Measurements from ENCODE around the gene GLI3. TPM values are rescaled to one million over a fixed set of nuclear protein-coding genes. Genes with fewer than 3 reads are reported as not detected.

Gene GLI3
- total RNA-seq, 1 donor from 2014 or later, result 4.1 TPM

DNA sequence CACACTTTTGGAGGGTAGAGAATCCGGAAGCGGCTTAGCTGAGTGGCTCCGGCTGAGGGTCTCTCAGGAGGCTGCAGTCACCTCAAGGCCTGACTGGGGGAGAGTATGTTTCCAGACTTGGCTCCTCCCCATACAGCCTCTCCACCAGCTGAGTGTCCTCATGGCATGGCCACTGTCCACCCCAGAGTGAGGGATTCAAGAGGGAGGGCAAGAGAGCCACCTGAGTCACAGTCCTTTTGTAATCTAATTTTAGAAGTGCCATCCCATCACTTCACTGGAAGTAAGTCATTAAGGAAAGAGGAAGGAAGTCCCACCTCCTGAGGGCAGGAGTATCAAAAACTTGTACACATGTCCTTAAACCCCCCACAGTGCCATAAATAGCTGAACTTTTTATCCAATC is 134.0 kb downstream of the GLI3 start:
- no peak for DNase-seq

DNA sequence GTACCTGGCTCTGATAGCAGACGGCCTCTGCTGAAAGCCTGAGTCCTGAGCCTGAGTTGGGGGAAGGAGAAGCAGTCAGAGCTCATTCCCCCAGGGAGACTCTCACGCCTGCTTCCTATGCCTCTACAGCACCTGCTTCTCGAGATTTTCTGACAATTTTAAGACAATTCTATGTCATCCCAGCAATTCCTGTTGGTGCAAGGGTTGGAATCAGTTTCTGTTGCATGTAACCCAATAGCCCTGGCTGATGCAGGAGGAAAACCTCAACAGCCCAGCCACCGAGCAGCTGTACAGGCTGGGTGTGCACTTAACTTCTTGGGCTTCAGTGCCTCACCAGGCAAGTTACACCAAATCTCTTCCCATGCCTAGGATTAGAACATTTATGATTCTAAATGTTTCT is 134.7 kb downstream of the GLI3 start:
- DNase-seq, result no peak

DNA sequence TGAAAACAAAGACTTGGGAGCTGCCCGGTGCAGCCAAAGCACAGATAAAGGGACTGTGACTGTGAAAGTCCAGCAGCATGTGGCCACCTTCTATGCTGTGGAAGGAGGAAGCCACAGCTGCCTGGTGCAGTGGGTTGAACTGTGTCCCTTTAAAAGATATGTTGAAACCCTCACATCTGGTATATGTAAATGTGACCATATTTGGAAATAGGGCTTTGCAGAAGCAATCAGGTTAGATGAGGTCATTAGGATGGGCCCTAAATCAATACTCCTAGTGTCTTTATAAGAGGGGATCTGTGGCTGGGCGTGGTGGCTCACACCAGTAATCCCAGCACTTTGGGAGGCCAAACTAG is 136.9 kb downstream of the GLI3 start:
- DNase-seq, result no peak

DNA sequence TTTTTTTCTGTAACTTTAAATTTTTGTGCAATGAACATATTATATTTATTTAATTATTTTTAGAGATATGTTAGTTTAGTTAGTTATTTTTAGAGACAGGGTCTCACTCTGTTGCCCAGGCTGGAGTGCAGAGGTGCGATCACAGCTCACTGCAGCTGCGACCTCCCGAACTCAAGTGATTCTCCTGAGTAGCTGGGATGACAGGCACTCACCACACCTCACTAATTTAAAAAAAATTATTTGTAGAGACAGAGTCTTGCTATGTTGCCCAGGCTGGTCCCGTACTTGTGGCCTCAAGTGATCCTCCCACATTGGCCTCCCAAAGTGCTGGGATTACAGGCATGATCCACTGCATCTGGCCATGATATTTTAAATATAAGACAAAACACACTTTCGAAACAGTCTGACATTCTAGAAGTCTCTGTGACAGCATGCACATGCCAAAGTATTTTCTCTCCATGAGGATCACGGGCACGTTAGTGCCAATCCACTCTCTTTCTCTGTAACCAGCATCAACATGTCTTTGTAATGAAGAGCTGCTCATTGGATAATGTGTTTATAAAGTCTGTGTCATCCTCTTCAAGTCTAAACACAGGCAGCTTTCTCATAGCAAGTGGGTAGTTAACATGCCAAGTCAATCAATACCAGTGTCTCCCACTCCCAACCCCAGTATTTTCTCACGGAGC is 137.4 kb downstream of the GLI3 start:
- DNase-seq, result no peak

DNA sequence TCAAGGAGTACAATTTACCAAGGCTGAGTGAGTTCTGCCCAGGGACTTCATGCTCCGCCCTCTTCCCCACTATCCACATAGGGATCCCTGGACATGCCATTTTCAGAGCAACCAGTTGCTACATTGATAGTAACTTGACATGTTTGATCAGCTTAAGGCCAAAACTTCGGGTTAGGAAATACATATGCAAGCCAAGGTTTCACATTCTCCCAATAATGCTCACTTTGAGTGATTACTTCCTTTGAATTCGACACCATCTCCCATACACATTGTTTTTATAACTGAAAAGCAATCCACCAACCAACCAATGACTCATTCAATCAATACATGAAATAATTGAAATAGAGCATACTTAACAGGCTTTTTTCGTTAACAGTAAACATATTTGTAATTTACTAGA is 137.9 kb downstream of the GLI3 start:
- DNase-seq, result no peak

DNA sequence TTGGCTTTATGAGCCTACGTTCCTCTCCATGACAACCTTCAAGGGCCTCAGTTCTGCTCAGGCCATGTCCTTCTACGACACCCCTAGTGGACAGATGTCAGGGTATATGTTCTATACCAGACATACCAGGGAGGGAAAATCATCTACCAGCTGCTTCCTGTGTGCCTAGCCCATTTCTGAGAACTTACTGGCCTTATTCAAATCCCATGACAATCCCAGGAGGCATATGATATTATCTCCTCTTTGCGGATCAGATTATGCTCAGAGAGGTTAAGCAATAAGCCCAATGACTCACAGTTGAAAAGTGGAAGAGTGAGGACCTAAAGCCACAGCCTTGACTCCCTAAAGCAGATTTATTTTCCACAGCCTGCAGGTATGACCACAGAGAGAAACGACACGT is 139.3 kb downstream of the GLI3 start:
- no peak for DNase-seq

DNA sequence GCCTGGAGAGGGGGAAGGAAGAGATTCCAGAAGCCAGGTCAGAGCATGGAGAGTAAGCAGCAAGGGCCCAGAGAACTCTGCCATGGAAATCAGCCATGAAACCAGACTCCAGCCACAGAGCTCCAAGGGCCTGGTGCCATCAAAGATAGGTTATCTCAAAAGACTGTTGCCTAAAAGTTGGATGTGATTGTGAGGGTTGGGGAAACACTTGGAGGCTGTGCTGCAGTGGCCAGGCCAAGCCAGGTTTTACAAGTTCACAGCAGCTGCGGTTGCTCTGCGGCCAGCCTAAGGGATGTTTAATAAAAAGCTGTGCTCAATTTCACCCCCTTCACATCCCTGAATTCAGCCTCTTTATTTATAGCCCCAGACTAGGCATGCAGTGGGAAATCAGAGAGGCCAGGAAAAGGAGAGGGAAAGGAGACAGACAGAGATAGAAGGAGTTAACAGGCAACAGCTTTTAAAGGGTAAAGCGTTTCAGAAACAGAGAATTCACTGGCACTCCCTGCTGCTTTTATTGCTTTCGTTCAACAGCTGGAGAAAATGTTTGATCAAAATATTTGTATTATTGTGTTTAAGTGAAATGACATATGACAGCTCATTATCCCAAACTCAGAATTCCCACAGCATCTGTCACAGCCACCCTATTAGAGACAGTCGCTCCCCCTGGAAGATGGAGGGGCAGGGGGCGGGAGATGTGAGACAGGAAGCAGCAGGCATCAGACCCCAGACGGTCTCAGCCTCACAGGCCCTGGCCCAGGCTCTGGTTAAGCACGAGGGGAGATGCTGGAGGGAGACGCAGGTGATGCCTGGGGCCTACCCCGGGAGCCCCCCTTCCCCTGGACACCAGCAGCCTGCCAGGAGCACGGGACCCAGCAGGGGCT is 140.1 kb downstream of the GLI3 start:
- DNase-seq, result no peak

DNA sequence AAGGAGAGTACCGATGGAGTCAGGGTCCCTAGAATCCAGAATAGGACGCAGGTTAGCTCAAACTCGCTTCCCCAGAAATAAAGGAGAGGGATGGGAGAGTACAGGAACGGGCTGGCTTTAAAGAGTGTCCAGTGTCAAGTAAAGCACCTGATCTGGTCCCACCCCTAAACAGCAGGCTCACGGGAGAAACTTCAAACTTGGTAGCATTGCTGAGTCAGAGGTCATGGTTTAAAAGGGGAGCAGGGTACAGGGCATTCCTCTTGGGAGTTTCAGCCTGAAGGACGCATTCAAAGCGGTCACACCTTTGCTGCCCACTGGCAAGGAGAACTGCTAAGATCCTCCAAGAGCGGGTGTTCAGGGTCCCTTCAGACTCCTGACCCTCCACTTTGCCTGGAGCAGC is 140.7 kb downstream of the GLI3 start:
- no peak for DNase-seq

DNA sequence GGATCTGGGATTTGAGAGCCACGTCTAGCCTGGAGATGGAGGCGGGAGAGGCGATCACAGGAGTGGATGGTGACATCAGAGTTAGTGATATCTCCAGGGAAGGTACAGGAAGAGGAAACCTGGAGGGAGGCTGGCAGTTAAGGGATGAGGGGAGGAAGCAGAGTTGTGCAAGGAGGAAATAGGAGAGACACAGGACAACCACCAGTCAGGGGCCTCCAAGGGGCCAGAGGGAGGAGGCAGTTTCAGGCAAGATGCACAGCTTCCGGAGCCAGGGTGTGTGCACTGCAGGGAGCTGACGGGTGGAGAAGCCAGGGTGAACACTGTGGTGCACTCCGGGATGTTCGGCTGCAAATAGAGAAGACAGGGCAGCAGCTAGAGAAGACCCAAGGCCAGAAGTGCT is 141.2 kb downstream of the GLI3 start:
- DNase-seq, result no peak

DNA sequence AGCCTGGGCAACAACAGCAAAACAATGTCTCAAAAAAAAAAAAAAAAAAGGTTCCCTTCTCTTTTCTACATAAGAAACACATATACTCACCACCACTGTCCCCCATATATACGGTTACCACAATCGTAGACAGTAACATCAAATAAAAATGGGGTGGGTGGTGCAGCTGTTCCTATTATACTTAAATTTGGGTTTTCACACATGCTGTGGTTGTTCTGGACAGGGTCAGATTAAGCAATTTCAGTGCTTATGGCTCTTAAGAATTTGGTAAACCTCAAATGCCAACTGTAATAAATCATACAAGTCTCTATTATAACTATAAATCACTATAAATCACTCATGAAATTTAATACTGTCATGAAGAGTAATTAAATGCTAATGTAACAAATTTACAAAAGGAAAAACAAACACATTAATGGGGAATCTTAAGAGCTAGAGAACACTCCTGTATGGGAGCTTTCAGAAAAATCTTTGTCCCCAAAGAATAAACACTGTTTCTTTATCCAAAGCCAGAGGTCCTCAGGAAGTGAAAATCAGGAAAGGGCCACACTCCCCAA is 143.6 kb downstream of the GLI3 start:
- no peak for DNase-seq

DNA sequence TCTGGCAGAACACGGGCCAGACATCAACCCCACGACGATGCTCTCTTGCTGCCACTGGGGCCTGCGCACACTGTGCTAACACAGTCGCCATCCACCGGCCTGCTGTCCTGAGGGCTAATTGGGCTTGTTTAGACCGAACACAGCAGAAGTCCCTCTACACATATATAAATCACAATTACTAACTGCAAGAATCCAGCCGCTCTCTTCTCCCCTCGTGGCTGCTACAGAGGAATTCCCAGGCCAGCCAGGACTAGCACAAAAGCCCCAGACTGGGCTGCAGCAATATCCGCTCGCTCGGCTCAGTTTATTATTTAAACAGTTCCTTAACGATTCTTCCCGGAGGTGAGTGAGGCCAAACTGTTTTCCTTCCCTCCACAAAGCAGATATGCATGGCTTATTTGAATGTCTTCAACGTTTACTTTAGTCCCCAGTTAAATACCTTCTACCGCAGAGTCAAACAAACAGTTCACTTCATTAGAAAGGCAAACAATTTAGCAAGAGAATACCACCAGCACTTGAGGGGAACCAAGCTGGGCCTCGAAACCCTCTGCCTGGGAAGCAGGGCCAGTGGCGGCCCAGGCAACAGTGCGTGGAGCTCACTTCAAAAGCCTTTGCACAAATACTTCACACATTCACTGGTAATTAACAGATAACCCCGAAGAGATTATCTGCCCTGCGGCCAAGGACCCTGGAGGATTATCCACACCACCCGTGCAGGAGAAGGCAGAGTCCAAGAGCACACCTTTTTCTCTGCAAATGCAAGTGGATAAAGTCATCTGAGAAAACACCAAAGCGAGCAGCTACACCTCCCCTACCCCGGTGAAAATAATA is 145.3 kb downstream of the GLI3 start:
- no peak for DNase-seq

DNA sequence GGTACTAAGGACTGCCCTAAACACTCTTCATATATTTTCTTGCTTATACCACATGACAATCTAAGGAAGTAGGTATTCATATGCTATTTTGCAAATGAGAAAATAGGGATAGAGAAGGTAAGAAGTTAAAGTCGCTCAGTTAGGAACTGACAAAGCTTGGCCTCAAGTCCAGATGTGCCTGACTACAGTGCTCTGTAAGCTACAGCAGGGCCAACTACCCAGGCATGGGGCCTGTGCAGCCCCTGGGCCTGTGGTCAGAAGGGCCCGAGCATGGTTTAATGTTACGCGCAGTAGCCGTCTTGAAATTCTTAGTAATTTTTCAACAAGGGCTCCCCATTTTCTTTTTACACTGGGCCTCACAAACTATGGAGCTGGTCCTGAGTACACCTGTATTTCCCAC is 146.2 kb downstream of the GLI3 start:
- no peak for DNase-seq

DNA sequence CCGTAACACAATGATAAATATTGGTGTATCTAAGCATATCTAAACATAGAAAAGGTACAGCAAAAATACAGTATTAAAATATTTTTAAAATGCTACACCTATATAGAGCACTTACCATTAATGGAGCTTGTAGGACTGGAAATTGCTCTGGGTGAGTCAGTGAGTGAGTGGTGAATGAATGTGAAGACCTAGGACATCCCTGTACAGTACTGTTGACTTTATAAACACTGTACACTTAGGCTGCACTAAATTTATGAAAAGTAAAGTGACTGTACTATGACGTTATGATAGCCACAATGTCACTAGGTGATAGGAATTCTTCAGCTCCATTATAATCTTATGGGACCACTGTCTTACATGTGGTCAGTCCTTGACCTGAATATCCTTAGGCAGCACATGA is 147.0 kb downstream of the GLI3 start:
- no peak for DNase-seq

DNA sequence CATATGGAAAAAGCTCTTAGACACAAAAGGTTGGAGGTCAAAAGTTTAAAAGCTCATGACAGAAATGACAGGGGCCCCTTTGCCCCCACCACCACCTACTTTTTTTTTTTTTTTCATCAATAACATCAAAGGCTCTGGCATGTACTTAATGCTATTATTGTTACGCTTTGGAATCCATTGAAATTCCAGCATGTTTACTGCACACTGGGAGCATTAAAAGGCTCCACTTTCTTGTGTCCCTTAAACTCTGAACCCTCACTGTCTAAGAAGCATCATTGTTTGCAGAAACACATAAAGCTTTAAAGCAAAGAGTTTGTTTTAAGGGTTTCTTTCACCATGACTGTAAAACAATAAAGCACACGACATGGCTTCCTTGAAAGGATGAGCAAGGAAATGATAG is 149.4 kb downstream of the GLI3 start:
- no peak for DNase-seq

DNA sequence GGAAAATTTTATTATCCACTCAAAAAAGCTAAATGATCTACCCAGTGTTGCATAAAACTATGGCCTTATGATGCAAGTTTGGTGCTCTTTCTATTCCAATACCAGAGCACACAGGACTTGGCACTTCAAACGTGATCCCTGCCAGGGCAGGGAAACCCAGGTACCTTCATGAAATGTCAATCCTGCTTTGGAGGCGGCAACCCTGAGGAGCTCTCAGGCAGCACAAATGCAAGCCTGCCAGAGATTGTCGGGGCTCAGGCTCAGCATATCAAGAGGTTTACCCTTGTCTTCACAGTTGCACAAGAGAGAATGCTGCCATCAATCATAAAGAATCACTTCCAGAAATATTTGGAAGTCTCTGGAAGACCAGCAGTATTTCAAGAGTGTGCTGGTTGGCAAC is 151.5 kb downstream of the GLI3 start:
- no peak for DNase-seq

DNA sequence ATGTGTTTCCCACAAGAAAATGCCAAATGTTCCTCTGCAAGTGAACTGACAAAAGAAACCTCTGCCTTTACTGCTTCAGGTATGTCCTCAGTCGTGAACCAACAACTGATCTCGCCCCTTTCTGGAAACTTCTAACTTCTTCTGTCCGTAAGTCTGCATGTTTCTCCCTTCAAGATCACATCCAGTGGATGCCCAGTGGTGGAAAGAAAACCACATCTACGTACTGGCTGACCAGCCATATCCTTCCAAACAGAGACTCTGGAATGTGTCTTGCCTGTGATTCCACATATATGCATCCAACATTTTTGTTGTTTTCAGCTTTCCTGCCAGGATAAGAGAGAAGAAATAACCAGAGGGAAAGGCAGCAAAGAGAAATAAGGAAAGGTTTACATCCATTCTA is 152.7 kb downstream of the GLI3 start:
- DNase-seq, result no peak

DNA sequence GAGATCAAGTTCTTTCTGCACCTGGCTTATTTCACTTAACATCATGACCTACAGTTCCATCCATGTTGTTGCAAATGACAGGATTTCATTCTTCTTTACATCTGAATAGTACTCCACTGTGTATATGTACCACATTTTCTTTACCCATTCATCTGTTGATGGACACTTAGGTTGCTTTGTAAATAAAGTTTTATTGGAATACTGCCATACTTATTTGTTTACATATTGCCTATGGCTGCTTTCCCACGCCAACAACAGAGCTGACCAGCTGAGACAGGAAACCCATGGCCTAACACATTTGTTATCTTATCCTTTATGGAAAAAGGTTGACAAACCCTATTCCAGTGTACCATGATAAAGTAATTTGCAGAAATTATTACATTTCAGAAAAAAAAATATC is 153.7 kb downstream of the GLI3 start:
- no peak for DNase-seq

DNA sequence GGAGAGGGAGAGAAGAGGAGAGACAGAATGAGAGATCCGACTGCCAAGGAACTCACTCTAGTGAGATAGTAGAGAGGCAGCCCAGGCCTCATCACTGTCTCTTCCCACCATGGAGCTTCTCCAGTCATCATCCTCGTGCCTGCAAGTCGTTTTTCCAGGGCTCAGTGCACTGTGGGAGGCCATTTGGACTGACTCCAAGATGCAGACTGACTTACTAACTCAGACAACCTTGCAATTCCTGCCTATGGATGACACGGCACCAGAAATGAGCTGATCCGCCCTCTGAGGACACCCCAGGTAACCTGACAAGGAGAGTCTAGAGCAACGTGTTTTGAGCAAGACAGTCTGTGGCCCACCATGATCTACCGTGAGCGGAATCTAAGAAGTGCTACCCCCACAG is 154.9 kb downstream of the GLI3 start:
- DNase-seq, result no peak

DNA sequence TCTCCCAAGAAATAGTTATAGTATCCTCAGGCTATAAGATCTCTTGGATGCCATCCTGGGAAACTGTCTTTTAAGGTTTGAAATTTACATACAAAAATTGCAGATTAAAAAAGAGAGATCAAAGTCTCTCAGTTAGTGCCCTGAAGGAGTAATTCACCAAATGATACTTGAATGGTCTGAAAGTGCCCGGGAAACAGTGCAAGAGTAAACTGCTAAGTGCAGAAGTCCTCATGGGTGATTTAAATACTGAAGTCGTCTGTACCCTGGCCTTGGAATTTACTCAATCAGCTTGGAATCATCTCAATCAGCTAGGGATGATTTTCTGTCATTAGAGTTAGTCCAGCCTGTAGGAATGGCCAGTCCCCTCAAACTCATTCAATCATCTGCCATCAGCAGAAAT is 155.3 kb downstream of the GLI3 start:
- no peak for DNase-seq

DNA sequence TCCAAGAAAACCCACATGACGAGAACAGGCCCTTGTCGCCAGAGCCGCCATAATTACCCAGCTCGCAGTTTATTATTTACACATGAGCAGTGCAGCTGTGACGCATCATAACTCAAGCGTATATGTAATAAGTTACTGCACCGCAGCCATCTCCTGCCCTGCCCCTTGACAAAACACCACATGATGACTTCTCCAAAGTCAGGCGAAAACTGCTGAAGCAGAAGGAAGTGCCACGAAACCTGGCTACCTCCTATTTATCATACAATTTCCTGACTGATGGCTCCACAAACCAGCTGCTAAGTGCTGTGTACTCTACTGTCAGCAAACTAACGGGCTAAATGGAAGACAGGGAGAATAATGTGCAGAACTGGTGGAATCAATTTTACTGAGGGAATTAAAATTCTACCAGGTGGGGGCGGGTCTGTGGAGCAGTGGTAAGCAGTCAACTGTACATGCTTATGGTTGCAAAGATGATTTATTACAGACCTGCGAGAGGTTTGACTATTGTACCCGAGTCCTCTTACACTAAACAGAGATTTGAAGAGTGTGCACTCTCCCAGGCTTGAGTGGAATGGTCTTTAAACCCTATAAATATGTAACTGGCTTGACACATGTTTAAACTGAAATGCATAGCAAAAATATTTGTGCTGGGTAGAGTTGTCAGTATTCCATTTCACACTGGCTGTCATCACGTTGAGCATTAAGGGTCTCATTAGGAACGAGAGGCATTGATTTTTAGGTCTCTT is 156.0 kb downstream of the GLI3 start:
- DNase-seq, result no peak

DNA sequence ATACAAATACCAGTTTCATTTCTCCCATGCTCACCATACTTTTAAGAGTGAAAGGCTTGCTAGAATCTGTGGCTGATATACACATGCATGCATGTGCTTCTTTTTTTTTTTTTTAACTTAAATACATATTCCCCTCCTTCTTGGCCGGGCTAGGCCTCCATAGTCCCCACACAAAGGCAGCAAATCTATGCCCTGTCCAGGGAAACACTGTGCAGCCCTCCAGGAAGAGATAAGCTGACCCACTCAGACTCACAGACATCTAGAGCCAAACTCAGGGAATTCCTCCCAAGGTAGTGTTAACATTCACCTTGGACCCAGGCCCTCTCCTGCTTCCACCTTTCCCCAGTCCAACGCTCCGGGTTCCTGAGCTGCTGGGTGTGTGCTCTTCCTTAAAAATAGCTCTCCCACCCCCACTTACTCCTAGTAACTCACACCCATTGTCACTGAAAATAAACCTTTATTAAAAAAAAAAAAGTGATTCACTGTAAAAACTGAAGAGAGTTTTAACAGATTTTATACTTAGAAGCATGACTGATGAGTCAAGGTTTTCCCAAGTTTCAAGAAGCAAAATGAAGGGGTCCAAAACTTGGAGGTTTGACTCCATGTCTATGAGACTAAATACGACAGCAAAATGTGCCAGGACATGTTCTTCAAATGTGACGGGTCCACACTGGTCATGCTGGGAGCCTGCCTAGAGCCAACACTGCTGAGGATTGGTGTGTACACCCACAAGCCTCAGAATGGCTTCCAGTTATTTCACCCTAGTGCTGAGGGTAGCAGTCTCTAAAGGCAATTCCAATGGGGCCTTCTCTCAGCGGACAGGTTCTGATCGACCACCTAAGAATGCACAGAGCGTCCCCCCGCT is 159.5 kb downstream of the GLI3 start:
- no peak for DNase-seq
